ENCODE data around the gene ACSM2A.
"Not testable (repeated sequence)": the region's sequence is repeated elsewhere in the genome, so short reads cannot be mapped to it uniquely, and the experiment has no call there.

GRCh38 chr16:20532284-20532792, 81.0 kb downstream of the ACSM2A start:
- TF ChIP-seq CTCF (conservative IDR thresholded peaks at IDR 0.05; ENCODE audit: low read depth, low read length); EZH2phosphoT487 (IDR thresholded peaks at IDR 0.05; ENCODE audit: borderline replicate concordance, low read length): not testable (repeated sequence)
